K562 (cell line): ENCODE measurements around the gene DNAJB1. TPM values are rescaled to one million over a fixed set of nuclear protein-coding genes. Genes with fewer than 3 reads are reported as not detected.

Experiments used
- ATAC-seq: fragments of 200-7000 bp; cut with Tn5 transposase; 3 replicates; pipeline ENCODE4 v1.9.1; 2020; ENCODE audit warnings: moderate library complexity
- BruUV-seq: library from RNA; stranded (reverse); fragments of 400-500 nt; replicated peaks from 2 replicates; lab custom pipeline; 2021; lab: Mats Ljungman, UMichigan
- CTCF ChIA-PET: fragments of 300-600 bp; formaldehyde crosslinking; extraction: SDS; loops from one replicate; lab custom pipeline; 2021; ENCODE audit warnings: low intra/inter-chr PET ratio; lab: Yijun Ruan, JAX
- POLR2A ChIA-PET: fragments of 300-600, 350-650 bp; sonication (Branson Sonifier 250); formaldehyde crosslinking; extraction: SDS; loops from one replicate; lab custom pipeline; 2021; ENCODE audit warnings: antibody characterized with exemption, inconsistent platforms; lab: Yijun Ruan, JAX
- DNase-seq, 4 experiments: peaks; one replicate each; pipeline versions ENCODE4 v3.0.0 to v3.0.0-alpha.2; 2011 to 2018; ENCODE audit warnings: low spot score in 3 of 4, mixed read lengths in 3 of 4; ENCODE audit errors: extremely low read depth in 1 of 4
- FAIRE-seq: peaks from 2 replicates; lab custom pipeline; 2011; peaks lifted over from hg19 to GRCh38; lab: Jason Lieb, UNC
- H2AFZ ChIP-seq: 2 replicates; pipeline ENCODE4 v1.6.0; 2011; ENCODE audit warnings: low read depth, low read length, control low read depth, inconsistent platforms
- H3K27ac ChIP-seq: fragments of 200-600 bp; 3 replicates; pipeline ENCODE4 v1.8.0; 2011; ENCODE audit warnings: low read depth, mild to moderate bottlenecking, control low read depth, inconsistent platforms, low read length, moderate library complexity, mixed read lengths; ENCODE audit errors: extremely low read depth
- H3K27me3 ChIP-seq, 2 experiments: fragments of 300-600 bp in 1 of 2; 2 replicates in 1 of 2; 3 replicates in 1 of 2; pipeline versions ENCODE4 v1.6.0 to v1.8.0; 2011; ENCODE audit warnings: inconsistent platforms in 2 of 2, low read length in 2 of 2, mild to moderate bottlenecking in 1 of 2, mixed read lengths in 1 of 2, moderate library complexity in 1 of 2; ENCODE audit not compliant: control insufficient read depth in 2 of 2, insufficient read depth in 2 of 2
- H3K36me3 ChIP-seq: fragments of 300-600 bp; 3 replicates; pipeline ENCODE4 v1.8.0; 2011; ENCODE audit warnings: mild to moderate bottlenecking, low read length, inconsistent platforms; ENCODE audit not compliant: control insufficient read depth, insufficient read depth
- H3K4me1 ChIP-seq, 2 experiments: fragments of 200-600 bp in 1 of 2; replicated peaks in 1 of 2; 2 replicates in 1 of 2; 3 replicates in 1 of 2; pipeline versions ENCODE4 v1.5.1 to v1.8.0; 2011; ENCODE audit warnings: inconsistent platforms in 2 of 2, low read length in 2 of 2, mild to moderate bottlenecking in 1 of 2, mixed read lengths in 1 of 2, moderate library complexity in 1 of 2; ENCODE audit not compliant: control insufficient read depth in 2 of 2, insufficient read depth in 2 of 2
- H3K4me2 ChIP-seq: 2 replicates; pipeline ENCODE4 v1.6.1; 2011; ENCODE audit warnings: low read length, control low read depth, inconsistent platforms, mixed read lengths; ENCODE audit not compliant: insufficient read depth
- H3K4me3 ChIP-seq: fragments of 200-600 bp; sonication (generic), shearing (Covaris generic); 2 replicates; pipeline ENCODE4 v1.5.1; 2016; ENCODE audit warnings: control low read depth, inconsistent platforms
- H3K79me2 ChIP-seq: fragments of 200-600 bp; 3 replicates; pipeline ENCODE4 v1.8.0; 2011; ENCODE audit warnings: low read length, inconsistent platforms; ENCODE audit not compliant: control insufficient read depth, insufficient read depth
- H3K9ac ChIP-seq, 2 experiments: 2 replicates each; pipeline versions ENCODE4 v1.6.0 to v1.6.1; 2011; ENCODE audit warnings: low read depth in 2 of 2, low read length in 2 of 2, control low read depth in 1 of 2, inconsistent platforms in 1 of 2, mild to moderate bottlenecking in 1 of 2, mixed read lengths in 1 of 2; ENCODE audit not compliant: insufficient read depth in 1 of 2
- H3K9me1 ChIP-seq: one replicate; pipeline ENCODE4 v1.6.0; 2011; ENCODE audit warnings: inconsistent platforms, mild to moderate bottlenecking, low read length, moderate library complexity; ENCODE audit not compliant: control insufficient read depth, insufficient read depth
- H3K9me3 ChIP-seq: replicated peaks from 2 replicates; pipeline ENCODE4 v1.5.1; 2011; ENCODE audit warnings: low read depth, low read length, inconsistent platforms; ENCODE audit not compliant: control insufficient read depth, insufficient read depth
- H4K20me1 ChIP-seq: replicated peaks from 2 replicates; pipeline ENCODE4 v1.6.1; 2011; ENCODE audit warnings: low read length, inconsistent platforms, mixed read lengths; ENCODE audit not compliant: control insufficient read depth, insufficient read depth
- CEBPB ChIP-seq: fragments of 450-650 bp; IDR thresholded peaks from 2 replicates; pipeline ENCODE4 v1.6.1; 2016; ENCODE audit warnings: missing genetic modification characterization, missing compliant biosample characterization
- CSDE1 ChIP-seq, 2 experiments: fragments of 450-650 bp; IDR thresholded peaks; 2 replicates each; pipeline ENCODE4 v1.6.1; 2016; ENCODE audit warnings: mild to moderate bottlenecking in 1 of 2
- DIDO1 ChIP-seq: fragments of 450-650 bp; IDR thresholded peaks from 2 replicates; pipeline ENCODE4 v1.6.1; 2016; ENCODE audit warnings: low read depth, missing biosample characterization, missing genetic modification characterization
- E2F3 ChIP-seq: fragments of 250-450 bp; sonication (Bioruptor Pico); IDR thresholded peaks from 2 replicates; pipeline ENCODE4 v1.4.0; 2020; ENCODE audit warnings: mild to moderate bottlenecking
- ETS2 ChIP-seq: IDR thresholded peaks from 2 replicates; pipeline ENCODE4 v1.6.1; 2016; ENCODE audit warnings: borderline replicate concordance, missing genetic modification characterization, mild to moderate bottlenecking, moderate library complexity, missing compliant biosample characterization; ENCODE audit not compliant: poor library complexity, severe bottlenecking
- NR2C1 ChIP-seq, 2 experiments: fragments of 450-650 bp; IDR thresholded peaks; 2 replicates each; pipeline ENCODE4 v1.6.1; 2017; ENCODE audit warnings: mild to moderate bottlenecking in 2 of 2, antibody characterized with exemption in 1 of 2, inconsistent platforms in 1 of 2, missing compliant biosample characterization in 1 of 2, missing genetic modification characterization in 1 of 2
- SLC30A9 ChIP-seq: fragments of 250-450 bp; sonication (Bioruptor Pico); IDR thresholded peaks from 2 replicates; pipeline ENCODE4 v1.8.0; 2022; ENCODE audit warnings: mild to moderate bottlenecking, moderate library complexity
- STAT5A ChIP-seq: IDR thresholded peaks from 2 replicates; pipeline ENCODE4 v1.6.1; 2012; ENCODE audit warnings: low read length, inconsistent platforms, borderline replicate concordance
- ZC3H8 ChIP-seq: fragments of 450-650 bp; IDR thresholded peaks from 2 replicates; pipeline ENCODE4 v1.6.1; 2017
- ZSCAN29 ChIP-seq: fragments of 450-650 bp; IDR thresholded peaks from 2 replicates; pipeline ENCODE4 v1.6.1; 2017
- WGBS: fragments of 100-300 bp; shearing (Covaris generic); methylation state at CpG from one replicate; pipeline ENCODE4 v1.1.6; 2016; ENCODE audit warnings: low coverage, mixed read lengths; ENCODE audit not compliant: insufficient coverage; ENCODE audit errors: missing lambda C conversion rate; 5-methylcytosine and 5-hydroxymethylcytosine counted together
- in situ Hi-C: fragments of 300-500 bp; cut with MboI; formaldehyde crosslinking; loops from 4 replicates; pipeline ENCODE4 v1.15.0; 2018; ENCODE audit warnings: inconsistent platforms, mixed read lengths
- intact Hi-C: fragments of 100-400 bp; cut with micrococcal nuclease; formaldehyde crosslinking; loops from 2 replicates; pipeline ENCODE4 v1.14.2; 2022
- polyA plus RNA-seq, 8 experiments: library from polyadenylated mRNA; depleted of rRNA in 4 of 8; stranded (reverse) in 5 of 8; unstranded in 3 of 8; fragments of >200 nt; fragmentation: Nextera tagmentation in 2 of 8; fragmentation: Illumina TruSeq in 1 of 8; extraction: Ambion mirVana in 2 of 8; extraction: Trizol in 1 of 8; gene quantifications; 2 replicates each; pipeline versions ENCODE4 v1.2.1 to v1.2.3, GENCODE V29; 2011 to 2014; ENCODE audit warnings: inconsistent platforms in 1 of 8, missing spikeins in 1 of 8
- total RNA-seq, 7 experiments: library from RNA; depleted of rRNA in 6 of 7; stranded (reverse); fragments of >200 nt in 6 of 7; fragmentation: Illumina TruSeq in 2 of 7; extraction: Trizol in 2 of 7; gene quantifications; 2 replicates each; pipeline versions ENCODE4 v1.2.1 to v1.2.3, GENCODE V29; 2011 to 2021; ENCODE audit warnings: low replicate concordance in 1 of 7
- TF ChIP-seq, protein P1 (sequence below): fragments of 250-450 bp; sonication (Bioruptor Pico); IDR thresholded peaks from 2 replicates; pipeline ENCODE4 v1.8.0; 2021; ENCODE audit warnings: moderate library complexity, mild to moderate bottlenecking, inconsistent platforms
- TF ChIP-seq, protein P2 (sequence below): sonication (generic); formaldehyde crosslinking; IDR thresholded peaks from 2 replicates; pipeline ENCODE4 v1.8.0; 2022; ENCODE audit warnings: mild to moderate bottlenecking, missing genetic modification reagents, borderline replicate concordance
- TF ChIP-seq, protein P3 (sequence below): fragments of 450-650 bp; IDR thresholded peaks from 2 replicates; pipeline ENCODE4 v1.7.0; 2016; ENCODE audit warnings: borderline replicate concordance
- TF ChIP-seq, protein P4 (sequence below), 3 experiments: fragments of 200-800 bp in 1 of 3; fragments of 250-450 bp in 1 of 3; fragments of 450-650 bp in 1 of 3; sonication (Bioruptor Pico) in 1 of 3; sonication (Bioruptor generic) in 1 of 3; formaldehyde crosslinking in 1 of 3; IDR thresholded peaks; 2 replicates each; pipeline versions ENCODE4 v1.6.1 to v1.8.0; 2016 to 2022; ENCODE audit warnings: mild to moderate bottlenecking in 2 of 3, missing genetic modification characterization in 2 of 3, missing compliant biosample characterization in 1 of 3, moderate library complexity in 1 of 3

The DNAJB1 gene
- total and polyA plus RNA-seq, 9 of the 15 experiments (the other 6 are each of a cell fraction or from before 2014, with no cell fraction given), result 13.2 to 113 (median 62.1) TPM

DNA sequence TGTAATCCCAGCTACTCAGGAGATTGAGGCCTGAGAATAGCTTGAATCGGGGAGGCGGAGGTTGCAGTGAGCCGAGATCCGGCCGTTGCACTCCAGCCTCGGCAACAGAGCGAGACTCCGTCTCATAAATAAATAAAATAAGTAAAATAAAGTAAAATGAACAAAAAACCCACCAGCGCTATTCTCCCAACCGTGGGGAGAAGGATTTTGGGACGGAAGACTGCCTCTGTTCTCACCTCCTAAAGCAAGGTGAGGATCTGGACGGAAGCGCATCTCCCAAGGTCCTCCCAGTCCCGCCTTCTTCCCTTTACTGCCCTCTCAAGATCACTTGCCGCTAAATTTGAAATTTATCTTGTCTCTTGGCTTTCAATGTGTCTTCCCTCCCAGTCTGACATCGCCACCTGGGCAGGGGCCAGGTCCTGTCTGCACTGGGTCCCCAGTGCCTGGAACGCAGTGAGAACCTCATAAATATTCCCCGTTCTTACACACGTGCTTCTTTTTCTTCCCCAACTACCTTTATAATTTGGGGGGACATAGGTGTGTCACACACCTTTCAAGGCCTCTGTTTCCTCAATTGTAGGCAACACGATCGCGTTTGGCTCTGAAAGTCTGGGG is 1.2 kb upstream of the DNAJB1 start:
- peaks cover 26% of the 10 kb centered on the region for H4K20me1 ChIP-seq
- H3K27me3 ChIP-seq, result no peaks in the 10 kb centered on the region
- H3K9ac ChIP-seq, result peak overlapping the region; percentile 65 to 89; a peak in 3 of 4 replicates
- peaks cover 34% of the 10 kb centered on the region for H3K36me3 ChIP-seq
- WGBS, result 75% methylated on average over 22 of the region's 22 CpGs
- in situ Hi-C loops, result no loop called here
- H2AFZ ChIP-seq, result peak overlapping the region; percentile 69
- DNase-seq (no peak), ATAC-seq (no peak), FAIRE-seq (no peak)
- intact Hi-C loops, result loop anchor here (5.0 kb wide), 1 partner anchor 33 kb away; no protein-coding TSS in a partner anchor
- H3K4me2 ChIP-seq, result no peak overlapping the region; the same call in 1 of the 2 replicates
- POLR2A ChIA-PET, result interaction anchor here (1.2 to 6.3 kb wide), 4 partner anchors 10 to 53 kb away, joined by 3 to 70 read pairs (median 4); partner anchors contain the start of gene NDUFB7
- H3K79me2 ChIP-seq, result peaks cover 42% of the 10 kb centered on the region
- H3K4me1 ChIP-seq, result peaks cover 43 to 46% of the 10 kb centered on the region in 2 experiments
- no peaks in the 10 kb centered on the region for H3K9me1 ChIP-seq
- no TSS peak for BruUV-seq
- no peaks in the 10 kb centered on the region for H3K9me3 ChIP-seq
- CTCF ChIA-PET, result interaction anchor here (0.7 kb wide), 1 partner anchor 18 kb away, joined by 7 read pairs; no protein-coding TSS in a partner anchor
- H3K4me3 ChIP-seq, result peak overlapping the region; percentile 35
- peak overlapping the region; percentile 85 for H3K27ac ChIP-seq
- TF ChIP-seq, protein P1, sequence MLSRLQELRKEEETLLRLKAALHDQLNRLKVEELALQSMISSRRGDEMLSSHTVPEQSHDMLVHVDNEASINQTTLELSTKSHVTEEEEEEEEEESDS (CRISPR knock-in tag), result no peak
- TF ChIP-seq E2F3 (CRISPR knock-in tag) (no peak), ZC3H8 (no peak), ZSCAN29 (no peak), DIDO1 (tag) (no peak), CEBPB (tag) (no peak), CSDE1 (IDR thresholded peaks at IDR 0.05) (0 out of 4 replicates have a peak, but pooled peaks of 1 of the 2 experiments have one; percentile 23), ETS2 (tag) (no peak), STAT5A (no peak), NR2C1 (IDR thresholded peaks at IDR 0.05) (no peak), NR2C1 (tag; IDR thresholded peaks at IDR 0.05) (no peak), SLC30A9 (no peak)
- TF ChIP-seq, protein P2, sequence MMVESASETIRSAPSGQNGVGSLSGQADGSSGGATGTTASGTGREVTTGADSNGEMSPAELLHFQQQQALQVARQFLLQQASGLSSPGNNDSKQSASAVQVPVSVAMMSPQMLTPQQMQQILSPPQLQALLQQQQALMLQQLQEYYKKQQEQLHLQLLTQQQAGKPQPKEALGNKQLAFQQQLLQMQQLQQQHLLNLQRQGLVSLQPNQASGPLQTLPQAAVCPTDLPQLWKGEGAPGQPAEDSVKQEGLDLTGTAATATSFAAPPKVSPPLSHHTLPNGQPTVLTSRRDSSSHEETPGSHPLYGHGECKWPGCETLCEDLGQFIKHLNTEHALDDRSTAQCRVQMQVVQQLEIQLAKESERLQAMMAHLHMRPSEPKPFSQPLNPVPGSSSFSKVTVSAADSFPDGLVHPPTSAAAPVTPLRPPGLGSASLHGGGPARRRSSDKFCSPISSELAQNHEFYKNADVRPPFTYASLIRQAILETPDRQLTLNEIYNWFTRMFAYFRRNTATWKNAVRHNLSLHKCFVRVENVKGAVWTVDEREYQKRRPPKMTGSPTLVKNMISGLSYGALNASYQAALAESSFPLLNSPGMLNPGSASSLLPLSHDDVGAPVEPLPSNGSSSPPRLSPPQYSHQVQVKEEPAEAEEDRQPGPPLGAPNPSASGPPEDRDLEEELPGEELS, result no peak
- TF ChIP-seq, protein P3, sequence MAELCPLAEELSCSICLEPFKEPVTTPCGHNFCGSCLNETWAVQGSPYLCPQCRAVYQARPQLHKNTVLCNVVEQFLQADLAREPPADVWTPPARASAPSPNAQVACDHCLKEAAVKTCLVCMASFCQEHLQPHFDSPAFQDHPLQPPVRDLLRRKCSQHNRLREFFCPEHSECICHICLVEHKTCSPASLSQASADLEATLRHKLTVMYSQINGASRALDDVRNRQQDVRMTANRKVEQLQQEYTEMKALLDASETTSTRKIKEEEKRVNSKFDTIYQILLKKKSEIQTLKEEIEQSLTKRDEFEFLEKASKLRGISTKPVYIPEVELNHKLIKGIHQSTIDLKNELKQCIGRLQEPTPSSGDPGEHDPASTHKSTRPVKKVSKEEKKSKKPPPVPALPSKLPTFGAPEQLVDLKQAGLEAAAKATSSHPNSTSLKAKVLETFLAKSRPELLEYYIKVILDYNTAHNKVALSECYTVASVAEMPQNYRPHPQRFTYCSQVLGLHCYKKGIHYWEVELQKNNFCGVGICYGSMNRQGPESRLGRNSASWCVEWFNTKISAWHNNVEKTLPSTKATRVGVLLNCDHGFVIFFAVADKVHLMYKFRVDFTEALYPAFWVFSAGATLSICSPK, result no peak
- TF ChIP-seq, protein P4, sequence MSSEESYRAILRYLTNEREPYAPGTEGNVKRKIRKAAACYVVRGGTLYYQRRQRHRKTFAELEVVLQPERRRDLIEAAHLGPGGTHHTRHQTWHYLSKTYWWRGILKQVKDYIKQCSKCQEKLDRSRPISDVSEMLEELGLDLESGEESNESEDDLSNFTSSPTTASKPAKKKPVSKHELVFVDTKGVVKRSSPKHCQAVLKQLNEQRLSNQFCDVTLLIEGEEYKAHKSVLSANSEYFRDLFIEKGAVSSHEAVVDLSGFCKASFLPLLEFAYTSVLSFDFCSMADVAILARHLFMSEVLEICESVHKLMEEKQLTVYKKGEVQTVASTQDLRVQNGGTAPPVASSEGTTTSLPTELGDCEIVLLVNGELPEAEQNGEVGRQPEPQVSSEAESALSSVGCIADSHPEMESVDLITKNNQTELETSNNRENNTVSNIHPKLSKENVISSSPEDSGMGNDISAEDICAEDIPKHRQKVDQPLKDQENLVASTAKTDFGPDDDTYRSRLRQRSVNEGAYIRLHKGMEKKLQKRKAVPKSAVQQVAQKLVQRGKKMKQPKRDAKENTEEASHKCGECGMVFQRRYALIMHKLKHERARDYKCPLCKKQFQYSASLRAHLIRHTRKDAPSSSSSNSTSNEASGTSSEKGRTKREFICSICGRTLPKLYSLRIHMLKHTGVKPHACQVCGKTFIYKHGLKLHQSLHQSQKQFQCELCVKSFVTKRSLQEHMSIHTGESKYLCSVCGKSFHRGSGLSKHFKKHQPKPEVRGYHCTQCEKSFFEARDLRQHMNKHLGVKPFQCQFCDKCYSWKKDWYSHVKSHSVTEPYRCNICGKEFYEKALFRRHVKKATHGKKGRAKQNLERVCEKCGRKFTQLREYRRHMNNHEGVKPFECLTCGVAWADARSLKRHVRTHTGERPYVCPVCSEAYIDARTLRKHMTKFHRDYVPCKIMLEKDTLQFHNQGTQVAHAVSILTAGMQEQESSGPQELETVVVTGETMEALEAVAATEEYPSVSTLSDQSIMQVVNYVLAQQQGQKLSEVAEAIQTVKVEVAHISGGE (CRISPR knock-in tag; IDR thresholded peaks at IDR 0.05), result peak in 1 of 3 experiments; percentile 35; a peak in 1 of 6 replicates
